ENCODE measurements around the gene SUPT6H.

GRCh38 chr17:28643983-28644786 is 17.8 kb upstream of the SUPT6H start:
- TF ChIP-seq EP300 (IDR thresholded peaks at IDR 0.05) (no peak), POLR2A (IDR thresholded peaks at IDR 0.05) (no peak)

All from stomach (tissue), 4 donors.